Measurements from ENCODE around the gene LRP2.

- no peak for TF ChIP-seq CEBPB (IDR thresholded peaks at IDR 0.05)
- TF ChIP-seq YY1 (IDR thresholded peaks at IDR 0.05; ENCODE audit: low read depth), result no peak
- TF ChIP-seq REST (IDR thresholded peaks at IDR 0.05; ENCODE audit: low read depth), result no peak
- no peak for TF ChIP-seq TEAD4 (IDR thresholded peaks at IDR 0.05)
- TF ChIP-seq EP300 (IDR thresholded peaks at IDR 0.05; ENCODE audit: borderline replicate concordance), result no peak
- TF ChIP-seq USF1 (IDR thresholded peaks at IDR 0.05), result no peak
- TF ChIP-seq TAF1 (IDR thresholded peaks at IDR 0.05; ENCODE audit: low read depth), result no peak
Observed at GRCh38 chr2:169173876-169174275, 188.5 kb downstream of the LRP2 start.

Measured in Ishikawa (cell line).